Astrocyte of the cerebellum (primary cell): ENCODE results near the gene ABTB2.

Experiments
- DNase-seq: peaks from one replicate; pipeline ENCODE4 v3.0.0-alpha.2; 2011; ENCODE audit warnings: low read depth
- H3K4me3 ChIP-seq: 2 replicates; pipeline ENCODE4 v1.5.1; 2011; ENCODE audit warnings: mild to moderate bottlenecking, low read depth, low read length, moderate library complexity
- in situ Hi-C: cut with HindIII; loops from 2 replicates; pipeline ENCODE4 v1.10.0; 2017; ENCODE audit warnings: low sequenced_read_pairs
- TF ChIP-seq, protein P1 (sequence below): IDR thresholded peaks from 2 replicates; pipeline ENCODE4 v1.5.1; 2012; ENCODE audit warnings: low read length, low read depth, moderate library complexity, mild to moderate bottlenecking; ENCODE audit errors: missing control alignments

The ABTB2 gene

DNA sequence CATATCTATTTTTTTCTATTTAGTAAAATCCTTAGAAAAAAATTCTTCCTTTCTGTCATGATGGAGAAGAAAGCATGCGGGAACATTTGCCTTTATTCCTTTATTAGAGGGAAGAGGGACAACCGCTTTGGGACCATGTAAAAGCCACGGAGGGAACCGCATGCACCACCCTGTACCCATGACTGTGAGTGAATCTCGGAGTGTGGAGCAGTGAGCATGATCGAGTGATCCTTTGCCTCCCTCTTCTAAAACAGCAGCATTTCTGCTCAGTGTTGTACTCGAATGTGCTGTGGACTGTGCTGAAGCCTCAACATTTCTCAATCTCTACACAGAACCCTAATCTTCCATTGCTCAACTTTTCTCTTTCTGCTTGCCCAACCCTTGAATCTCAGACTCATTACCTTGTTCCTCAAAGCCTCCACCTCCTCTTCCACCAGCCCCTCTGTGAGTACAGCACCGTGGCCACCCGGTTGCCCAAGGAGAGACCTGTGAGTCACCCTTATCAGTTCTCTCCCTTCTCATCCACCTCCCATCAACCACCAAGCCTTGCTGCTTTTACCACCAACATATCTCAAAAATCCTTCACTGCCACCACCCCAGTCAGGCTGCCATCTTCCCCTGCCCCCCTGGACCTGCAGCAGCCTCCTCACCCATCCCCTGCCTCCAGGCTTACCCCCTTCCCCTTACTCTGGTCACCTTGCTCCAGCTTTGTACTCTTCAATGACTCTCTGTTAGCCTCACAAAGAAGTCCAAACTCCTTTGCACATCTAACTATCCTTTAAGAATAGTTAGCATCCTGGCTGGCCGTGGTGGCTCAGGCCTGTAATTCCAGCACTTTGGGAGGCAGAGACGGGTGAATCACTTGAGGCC lies 149.3 kb downstream of the ABTB2 start:
- DNase-seq, result no peak
- TF ChIP-seq, protein P1, sequence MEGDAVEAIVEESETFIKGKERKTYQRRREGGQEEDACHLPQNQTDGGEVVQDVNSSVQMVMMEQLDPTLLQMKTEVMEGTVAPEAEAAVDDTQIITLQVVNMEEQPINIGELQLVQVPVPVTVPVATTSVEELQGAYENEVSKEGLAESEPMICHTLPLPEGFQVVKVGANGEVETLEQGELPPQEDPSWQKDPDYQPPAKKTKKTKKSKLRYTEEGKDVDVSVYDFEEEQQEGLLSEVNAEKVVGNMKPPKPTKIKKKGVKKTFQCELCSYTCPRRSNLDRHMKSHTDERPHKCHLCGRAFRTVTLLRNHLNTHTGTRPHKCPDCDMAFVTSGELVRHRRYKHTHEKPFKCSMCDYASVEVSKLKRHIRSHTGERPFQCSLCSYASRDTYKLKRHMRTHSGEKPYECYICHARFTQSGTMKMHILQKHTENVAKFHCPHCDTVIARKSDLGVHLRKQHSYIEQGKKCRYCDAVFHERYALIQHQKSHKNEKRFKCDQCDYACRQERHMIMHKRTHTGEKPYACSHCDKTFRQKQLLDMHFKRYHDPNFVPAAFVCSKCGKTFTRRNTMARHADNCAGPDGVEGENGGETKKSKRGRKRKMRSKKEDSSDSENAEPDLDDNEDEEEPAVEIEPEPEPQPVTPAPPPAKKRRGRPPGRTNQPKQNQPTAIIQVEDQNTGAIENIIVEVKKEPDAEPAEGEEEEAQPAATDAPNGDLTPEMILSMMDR, result no peak
- in situ Hi-C loops, result no loop called here
- H3K4me3 ChIP-seq, result no peak overlapping the region

- no peak overlapping the region for H3K4me3 ChIP-seq
- no peak for DNase-seq
- TF ChIP-seq, protein P1, result no peak
- in situ Hi-C loops, result no loop called here
Observed at GRCh38 chr11:34207487-34208180, 150.2 kb downstream of the ABTB2 start.

- TF ChIP-seq, protein P1, result no peak
- no peak for DNase-seq
- in situ Hi-C loops, result no loop called here
- H3K4me3 ChIP-seq, result no peak overlapping the region
Observed at GRCh38 chr11:34206407-34207300, 151.2 kb downstream of the ABTB2 start.

DNA sequence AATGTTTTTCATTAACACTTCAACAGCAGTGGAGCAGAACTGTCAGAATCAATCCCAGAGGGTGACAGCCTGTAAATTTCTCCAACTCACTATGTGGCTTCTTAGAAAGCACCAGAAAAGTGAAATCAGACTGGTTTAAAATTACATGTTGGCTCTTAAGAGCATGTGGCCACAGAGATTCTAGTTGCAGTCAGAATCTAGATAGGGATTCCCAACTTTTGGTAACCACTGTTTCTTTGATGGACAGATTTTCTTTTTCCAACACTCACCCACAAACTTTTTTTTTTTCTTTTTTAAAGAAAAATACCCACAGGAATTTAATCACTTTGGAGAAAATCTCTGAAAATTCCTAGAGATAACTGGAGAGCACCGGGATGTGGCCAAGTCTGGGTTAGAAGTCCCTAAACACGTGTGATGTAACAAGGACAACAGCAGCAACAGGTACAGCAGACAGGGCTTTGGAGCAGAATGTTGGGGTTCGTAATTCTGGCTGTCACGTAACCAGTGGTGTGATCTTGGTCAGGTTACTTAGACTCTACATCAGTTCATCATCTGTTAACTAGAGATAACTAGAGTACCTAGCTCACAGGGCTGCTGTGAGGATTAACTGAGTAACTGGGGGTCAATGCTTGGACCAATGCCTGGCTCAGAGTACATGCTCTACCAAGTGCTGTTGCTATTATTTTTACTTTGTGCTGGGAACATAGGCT lies 152.3 kb downstream of the ABTB2 start:
- in situ Hi-C loops, result no loop called here
- no peak for DNase-seq

DNA sequence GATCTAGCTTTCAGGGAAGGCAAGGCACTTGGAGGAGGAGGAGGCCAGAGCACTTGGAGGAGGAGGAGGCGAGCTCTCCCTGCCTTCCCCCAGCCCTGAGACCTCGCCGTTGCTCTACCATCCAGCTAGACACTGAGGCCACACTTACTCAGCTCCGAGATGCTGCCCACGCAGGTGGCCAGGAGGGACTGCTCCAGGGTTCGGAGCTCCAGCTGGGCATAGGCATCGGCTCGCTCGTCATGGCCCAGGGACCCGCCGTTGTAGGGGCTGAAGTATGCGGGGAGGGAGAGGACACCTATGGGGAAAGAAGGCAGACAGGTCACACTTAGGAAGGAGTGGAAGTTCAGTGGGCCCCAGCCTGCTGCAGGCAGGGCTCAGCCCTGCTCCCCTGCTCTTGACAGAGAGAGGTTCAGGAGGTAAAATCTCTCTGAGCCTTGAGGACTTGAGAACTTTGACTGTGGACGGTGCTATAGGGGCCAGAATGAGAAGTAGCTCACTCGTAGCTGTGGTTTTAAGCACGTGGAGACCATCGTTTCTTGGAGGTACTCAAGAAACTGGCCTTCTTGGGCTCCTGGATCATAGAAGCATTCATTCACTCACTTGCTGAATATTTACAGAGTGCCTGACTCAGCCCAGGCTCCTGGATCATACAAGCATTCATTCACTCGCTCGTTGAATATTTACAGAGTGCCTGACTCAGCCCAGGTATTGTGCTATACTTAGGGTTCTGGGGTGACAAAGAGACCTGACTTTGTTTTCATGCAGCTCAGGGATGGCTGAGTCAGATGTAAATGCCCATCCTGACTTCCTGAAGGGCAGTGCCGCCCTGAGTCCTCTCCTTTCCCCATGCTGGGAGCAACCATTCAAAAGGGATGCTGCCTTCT lies 153.2 kb downstream of the ABTB2 start:
- in situ Hi-C loops, result loop anchor here (5.0 kb wide), 1 partner anchor 48 kb away; no protein-coding TSS in a partner anchor
- H3K4me3 ChIP-seq, result no peak overlapping the region
- TF ChIP-seq, protein P1, result no peak
- no peak for DNase-seq

More for the DNA sequence above, 152.3 kb downstream of the ABTB2 start:
- TF ChIP-seq, protein P1, result no peak
- H3K4me3 ChIP-seq, result no peak overlapping the region
